H1 (cell line): ENCODE measurements around the gene PRKAR1B. TPM values are rescaled to one million over a fixed set of nuclear protein-coding genes. Genes with fewer than 3 reads are reported as not detected.

Experiments
- RFX5 ChIP-seq: IDR thresholded peaks from 2 replicates; pipeline ENCODE4 v1.6.1; 2011; ENCODE audit warnings: low read depth, low read length, improper control_type of control experiment, borderline replicate concordance
- SUZ12 ChIP-seq: fragments of 200-600 bp; sonication (generic); IDR thresholded peaks from 2 replicates; pipeline ENCODE4 v1.6.1; 2012; ENCODE audit warnings: mild to moderate bottlenecking, inconsistent platforms, low read length, moderate library complexity, mixed read lengths
- polyA plus RNA-seq, 7 experiments: library from polyadenylated mRNA; depleted of rRNA in 3 of 7; stranded (reverse) in 5 of 7; unstranded in 2 of 7; fragments of >200 nt in 5 of 7; fragments of 200-250 nt in 2 of 7; gene quantifications; 1 replicate in 5 of 7; 2 replicates in 1 of 7; 4 replicates in 1 of 7; pipeline versions ENCODE4 v1.2.1 to v1.2.3, GENCODE V29; 2011 to 2013; ENCODE audit warnings: missing spikeins in 2 of 7, mixed read lengths in 2 of 7
- total RNA-seq: library from RNA; stranded (reverse); fragmentation: NEBNext Ultra II Directional; extraction: Animal tissue kit (Norgen Biotek cat#: 25700); gene quantifications from 2 replicates; pipeline ENCODE4 v1.2.1, GENCODE V29; 2021

PRKAR1B gene
- total and polyA plus RNA-seq, 2 of the 8 experiments (the other 6 are each of a cell fraction or from before 2014, with no cell fraction given): 12.3 to 55.7 TPM

DNA sequence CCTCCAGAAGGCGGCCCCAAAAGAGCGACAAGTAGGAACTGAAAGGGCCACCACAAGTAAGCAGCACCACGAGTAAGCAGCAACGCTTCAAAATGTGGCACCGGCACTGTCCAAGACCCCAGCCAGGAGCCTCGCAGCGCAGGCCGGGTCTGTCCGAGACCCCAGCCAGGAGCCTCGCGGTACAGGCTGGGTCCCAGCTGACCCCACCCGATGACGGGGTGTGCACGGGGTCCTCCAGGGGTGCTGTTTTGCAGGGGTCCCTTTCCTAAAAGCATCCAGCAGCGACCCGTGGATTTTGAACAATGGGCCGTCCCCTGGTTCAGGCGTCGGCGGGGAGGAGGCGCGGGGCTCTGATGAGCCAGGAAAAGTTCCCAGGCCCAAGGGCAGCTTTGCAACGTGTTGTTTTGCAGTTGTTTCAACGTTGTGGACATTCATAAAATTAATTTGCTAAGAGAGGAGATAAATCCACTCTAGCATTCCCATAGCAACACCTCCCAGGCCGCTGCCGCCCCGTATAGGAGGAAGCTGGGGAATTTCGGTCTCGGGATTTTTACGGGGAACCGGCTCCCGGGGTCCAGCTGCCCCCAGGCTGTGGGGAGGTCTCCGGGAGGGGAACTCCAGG is 155.9 kb downstream of the PRKAR1B start (continued):
- TF ChIP-seq RFX5 (no peak), SUZ12 (no peak)
